Liver (tissue), 9 donors: Measurements from ENCODE around the gene SYNGR2. TPM values are rescaled to one million over a fixed set of nuclear protein-coding genes. Genes with fewer than 3 reads are reported as not detected.

ENCODE experiments used
- DNase-seq: peaks from one replicate; pipeline ENCODE4 v3.0.0-alpha.2; 2017; ENCODE audit warnings: low spot score
- H3K27ac ChIP-seq, 2 donors: one replicate each; pipeline ENCODE4 v1.7.0; 2013; ENCODE audit warnings: inconsistent platforms in 2 of 2, low read length in 2 of 2, control low read depth in 1 of 2, low read depth in 1 of 2, mild to moderate bottlenecking in 1 of 2
- H3K27me3 ChIP-seq, 4 donors: one replicate each; pipeline versions ENCODE4 v1.6.1 to v1.7.0; 2013; ENCODE audit warnings: low read length in 3 of 4, inconsistent platforms in 1 of 4, mild to moderate bottlenecking in 1 of 4, moderate library complexity in 1 of 4; ENCODE audit not compliant: control insufficient read depth in 4 of 4, insufficient read depth in 4 of 4
- H3K36me3 ChIP-seq, 4 donors: one replicate each; pipeline versions ENCODE4 v1.6.1 to v1.7.0; 2013; ENCODE audit warnings: low read length in 3 of 4, mild to moderate bottlenecking in 3 of 4, low read depth in 1 of 4, moderate library complexity in 1 of 4; ENCODE audit not compliant: control insufficient read depth in 4 of 4, insufficient read depth in 3 of 4
- H3K4me1 ChIP-seq, 4 donors: one replicate each; pipeline versions ENCODE4 v1.6.1 to v1.7.0; 2013; ENCODE audit warnings: low read length in 3 of 4, mild to moderate bottlenecking in 3 of 4, moderate library complexity in 1 of 4; ENCODE audit not compliant: control insufficient read depth in 4 of 4, insufficient read depth in 4 of 4
- H3K4me3 ChIP-seq, 3 donors: one replicate each; pipeline versions ENCODE4 v1.6.1 to v1.7.0; 2013; ENCODE audit warnings: low read length in 3 of 3, control low read depth in 1 of 3, low read depth in 1 of 3, mild to moderate bottlenecking in 1 of 3
- H3K9ac ChIP-seq, 2 donors: one replicate each; pipeline ENCODE4 v1.7.0; 2013; ENCODE audit warnings: low read length in 2 of 2, mild to moderate bottlenecking in 2 of 2, moderate library complexity in 2 of 2, control low read depth in 1 of 2, low read depth in 1 of 2
- H3K9me3 ChIP-seq, 4 donors: one replicate each; pipeline versions ENCODE4 v1.6.1 to v1.7.0; 2013; ENCODE audit warnings: low read length in 3 of 4; ENCODE audit not compliant: control insufficient read depth in 4 of 4
- ATF3 ChIP-seq: IDR thresholded peaks from 2 replicates; pipeline ENCODE4 v1.6.1; 2016; ENCODE audit warnings: antibody characterized with exemption
- CTCF ChIP-seq: fragments of 150-350 bp; IDR thresholded peaks from 2 replicates; pipeline ENCODE4 v1.5.1; 2017; ENCODE audit warnings: improper control_type of control experiment, low read depth, low read length; ENCODE audit not compliant: missing input control
- EGR1 ChIP-seq, 2 donors: IDR thresholded peaks; 2 replicates each; pipeline ENCODE4 v1.6.1; 2016 to 2018; ENCODE audit warnings: antibody characterized with exemption in 2 of 2, low read depth in 2 of 2
- FOXA1 ChIP-seq: IDR thresholded peaks from 2 replicates; pipeline ENCODE4 v1.6.1; 2016; ENCODE audit warnings: antibody characterized with exemption
- FOXA2 ChIP-seq: IDR thresholded peaks from 2 replicates; pipeline ENCODE4 v1.6.1; 2016; ENCODE audit warnings: antibody characterized with exemption
- GABPA ChIP-seq, 2 donors: IDR thresholded peaks in 1 of 2; conservative IDR thresholded peaks in 1 of 2; 2 replicates each; pipeline ENCODE4 v1.6.1; 2016; ENCODE audit warnings: antibody characterized with exemption in 2 of 2, mild to moderate bottlenecking in 1 of 2, moderate library complexity in 1 of 2
- HNF4A ChIP-seq, 2 donors: conservative IDR thresholded peaks; 2 replicates each; pipeline ENCODE4 v1.6.1; 2016; ENCODE audit warnings: antibody characterized with exemption in 2 of 2, mild to moderate bottlenecking in 2 of 2
- HNF4G ChIP-seq: IDR thresholded peaks from 2 replicates; pipeline ENCODE4 v1.6.1; 2016; ENCODE audit warnings: antibody characterized with exemption
- JUND ChIP-seq, 2 donors: IDR thresholded peaks; 2 replicates each; pipeline ENCODE4 v1.6.1; 2016; ENCODE audit warnings: antibody characterized with exemption in 2 of 2
- MAX ChIP-seq: IDR thresholded peaks from 2 replicates; pipeline ENCODE4 v1.6.1; 2016; ENCODE audit warnings: antibody characterized with exemption
- NR2F2 ChIP-seq: IDR thresholded peaks from 2 replicates; pipeline ENCODE4 v1.6.1; 2016; ENCODE audit warnings: antibody characterized with exemption
- RAD21 ChIP-seq, 2 donors: IDR thresholded peaks; 2 replicates each; pipeline ENCODE4 v1.6.1; 2016; ENCODE audit warnings: antibody characterized with exemption in 2 of 2, mild to moderate bottlenecking in 2 of 2
- REST ChIP-seq: IDR thresholded peaks from 2 replicates; pipeline ENCODE4 v1.6.1; 2016; ENCODE audit warnings: antibody characterized with exemption, mild to moderate bottlenecking
- RXRA ChIP-seq, 2 donors: IDR thresholded peaks; 2 replicates each; pipeline ENCODE4 v1.6.1; 2017 to 2018; ENCODE audit warnings: antibody characterized with exemption in 2 of 2, mild to moderate bottlenecking in 1 of 2
- SP1 ChIP-seq: IDR thresholded peaks from 2 replicates; pipeline ENCODE4 v1.6.1; 2018; ENCODE audit warnings: antibody characterized with exemption, mild to moderate bottlenecking
- TAF1 ChIP-seq: conservative IDR thresholded peaks from 2 replicates; pipeline ENCODE4 v1.6.1; 2016; ENCODE audit warnings: antibody characterized with exemption, mild to moderate bottlenecking
- YY1 ChIP-seq: IDR thresholded peaks from 2 replicates; pipeline ENCODE4 v1.6.1; 2016; ENCODE audit warnings: antibody characterized with exemption, mild to moderate bottlenecking
- ZBTB33 ChIP-seq: IDR thresholded peaks from 2 replicates; pipeline ENCODE4 v1.6.1; 2016; ENCODE audit warnings: antibody characterized with exemption
- WGBS: extraction: QIAGEN DNeasy Blood & Tissue Kit; methylation state at CpG from one replicate; pipeline ENCODE4 v1.1.7; 2013; 5-methylcytosine and 5-hydroxymethylcytosine counted together
- polyA plus RNA-seq, 2 donors: library from polyadenylated mRNA; stranded (reverse) in 1 of 2; unstranded in 1 of 2; fragments of 200-250 nt in 1 of 2; fragments of >200 nt in 1 of 2; fragmentation: Nextera tagmentation in 1 of 2; extraction: Ambion mirVana in 1 of 2; gene quantifications; one replicate each; pipeline versions ENCODE4 v1.2.1 to v1.2.3, GENCODE V29; 2013 to 2015
- total RNA-seq, 2 donors: library from RNA; depleted of rRNA; stranded (reverse); fragments of >200 nt; gene quantifications; one replicate each; pipeline ENCODE4 v1.2.3, GENCODE V29; 2014
- donor health status: healthy.
- donor health status: healthy.
- donor health status: healthy.
- donor health status: healthy.
- donor health status: healthy.

Gene SYNGR2
- total and polyA plus RNA-seq, 4 donors = 27.9 to 84.7 (median 55.2) TPM

GRCh38 chr17:78202666-78203065 is 34.3 kb downstream of the SYNGR2 start:
- no peaks in the 10 kb centered on the region for H3K27me3 ChIP-seq
- peaks cover 14 to 49% (median 33%) of the 10 kb centered on the region in 4 donors for H3K36me3 ChIP-seq
- H3K9ac ChIP-seq = no peak overlapping the region
- H3K4me1 ChIP-seq = peaks cover 0 to 6% (median 0%) of the 10 kb centered on the region in 4 donors
- no peak for DNase-seq
- TF ChIP-seq GABPA (IDR thresholded peaks at IDR 0.05 in 1 of 2, conservative IDR thresholded peaks at IDR 0.05 in 1 of 2) (no peak), FOXA2 (no peak), ZBTB33 (no peak), HNF4G (no peak), REST (no peak), TAF1 (no peak), RAD21 (IDR thresholded peaks at IDR 0.05) (no peak), FOXA1 (no peak), RXRA (IDR thresholded peaks at IDR 0.05) (no peak), SP1 (no peak), CTCF (no peak), NR2F2 (no peak), EGR1 (IDR thresholded peaks at IDR 0.05; ENCODE audit: low read depth in 2 of 2) (no peak), JUND (IDR thresholded peaks at IDR 0.05) (no peak), MAX (no peak), ATF3 (no peak), YY1 (no peak), HNF4A (conservative IDR thresholded peaks at IDR 0.05) (no peak)
- no peak overlapping the region for H3K27ac ChIP-seq
- no peak overlapping the region for H3K4me3 ChIP-seq
- H3K9me3 ChIP-seq = no peaks in the 10 kb centered on the region
- WGBS = 92% methylated on average over 8 of the region's 8 CpGs
